Activated naive CD4-positive, alpha-beta T cell treated with anti-CD3 and anti-CD28 coated beads, Interleukin-2, amount 50 U/mL, for 16 hours (primary cell): ENCODE data around the gene KMO.

Experiments
- DNase-seq: peaks from one replicate; pipeline ENCODE4 v3.0.0-alpha.2; 2020

Gene KMO

DNA sequence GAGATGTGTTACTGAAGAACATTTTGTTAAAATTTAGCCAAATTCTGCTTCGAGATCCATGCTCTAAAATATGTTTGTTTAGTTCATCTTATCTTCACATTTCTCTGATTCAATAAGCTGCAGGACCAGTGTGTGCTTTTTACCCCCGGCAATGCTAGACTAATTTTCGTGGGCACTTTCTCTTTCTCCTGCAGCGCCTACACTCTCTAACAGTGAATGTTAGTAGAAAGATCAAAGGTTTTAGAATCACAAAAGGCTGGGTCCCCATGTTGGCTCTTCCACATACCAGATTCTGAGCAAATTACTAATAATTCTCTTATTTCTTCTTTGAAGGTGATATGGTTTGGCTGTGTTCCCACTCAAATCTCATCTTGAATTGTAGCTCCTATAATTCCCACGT, 99.5 kb downstream of the KMO start:
- no peak for DNase-seq

- no peak for DNase-seq
Observed at GRCh38 chr1:241632987-241633386, 100.8 kb downstream of the KMO start.

DNA sequence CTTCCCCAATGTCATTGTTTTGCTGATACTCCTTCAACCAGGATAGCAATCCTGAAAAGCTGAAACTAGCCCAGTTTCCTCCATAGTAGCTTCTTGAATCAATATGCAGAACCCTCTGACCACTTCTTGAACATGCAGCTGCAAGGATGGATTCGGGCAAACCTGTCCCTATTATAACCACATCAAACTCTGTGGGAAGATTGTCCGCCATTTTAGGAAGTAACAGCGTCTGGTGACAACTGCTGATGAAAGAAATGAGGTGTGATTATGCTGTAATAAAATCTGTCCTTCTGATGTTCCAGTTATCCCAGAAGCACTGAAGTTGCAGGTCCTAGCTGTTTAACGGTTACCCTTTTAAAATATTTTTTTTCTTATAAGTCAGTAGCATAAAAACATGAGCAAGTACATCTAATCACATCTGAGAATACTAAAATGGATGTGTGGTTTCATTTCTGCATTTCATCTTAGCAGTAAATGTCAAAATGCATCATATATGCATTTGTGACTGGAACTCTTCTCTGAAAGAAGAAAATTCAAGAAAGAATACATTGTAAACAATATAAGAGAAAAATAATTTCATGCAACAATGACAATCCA, 103.5 kb downstream of the KMO start:
- no peak for DNase-seq

GRCh38 chr1:241636291-241636690, 104.1 kb downstream of the KMO start:
- DNase-seq: no peak

DNA sequence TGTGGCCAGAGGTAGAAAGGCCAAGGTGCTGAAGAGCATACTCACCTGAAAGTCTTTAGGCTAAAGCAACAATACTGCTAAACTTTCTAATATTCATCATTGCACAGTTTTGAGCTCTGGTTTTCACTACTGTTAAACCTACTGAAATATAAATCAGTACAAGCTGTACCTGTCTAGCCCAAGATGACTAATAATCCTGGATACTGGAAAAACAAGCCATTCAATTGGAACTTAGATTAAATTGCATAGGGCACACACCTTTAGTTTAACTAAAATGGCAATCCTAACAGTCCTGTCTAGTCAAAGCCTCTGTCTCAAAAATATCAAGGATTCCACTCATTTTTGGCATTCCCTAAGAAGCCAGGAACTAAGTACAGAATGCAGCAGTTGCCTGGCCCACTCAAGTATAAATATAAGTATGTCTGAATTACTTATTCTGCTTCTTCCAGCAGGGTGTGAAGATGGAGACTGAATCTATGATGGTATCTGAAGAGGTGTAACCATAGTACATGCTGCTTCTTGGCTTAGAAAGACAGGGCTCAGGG, 104.9 kb downstream of the KMO start:
- no peak for DNase-seq

- DNase-seq: no peak
Observed at GRCh38 chr1:241637604-241638003, 105.4 kb downstream of the KMO start.

DNA sequence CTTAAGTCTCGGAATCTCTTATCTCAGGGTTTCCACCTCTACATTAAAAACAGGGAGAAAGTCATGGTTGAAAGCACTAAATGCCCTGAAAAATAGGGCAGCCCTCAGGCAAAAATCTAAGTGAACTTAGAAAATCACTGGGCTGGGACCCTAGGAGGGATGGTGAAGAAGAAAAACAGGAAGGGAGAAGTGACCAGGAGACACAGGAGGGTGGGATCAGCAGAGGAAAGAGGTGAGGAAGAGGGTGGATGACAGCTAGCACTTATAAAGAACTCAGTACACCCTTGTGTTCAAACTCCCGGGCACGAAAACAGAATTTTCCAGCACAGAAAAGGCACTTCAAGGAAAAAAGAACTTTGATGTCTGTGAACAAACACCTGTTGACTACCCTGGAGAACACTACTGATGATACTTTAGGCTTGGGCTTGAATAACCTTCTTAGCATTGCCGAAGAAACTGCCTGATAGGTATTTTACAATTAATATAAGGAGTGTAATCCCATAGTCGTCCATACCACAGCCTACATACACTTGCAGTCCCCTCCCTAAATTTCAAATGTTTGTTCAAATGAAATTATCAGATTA, 106.0 kb downstream of the KMO start:
- no peak for DNase-seq

DNA sequence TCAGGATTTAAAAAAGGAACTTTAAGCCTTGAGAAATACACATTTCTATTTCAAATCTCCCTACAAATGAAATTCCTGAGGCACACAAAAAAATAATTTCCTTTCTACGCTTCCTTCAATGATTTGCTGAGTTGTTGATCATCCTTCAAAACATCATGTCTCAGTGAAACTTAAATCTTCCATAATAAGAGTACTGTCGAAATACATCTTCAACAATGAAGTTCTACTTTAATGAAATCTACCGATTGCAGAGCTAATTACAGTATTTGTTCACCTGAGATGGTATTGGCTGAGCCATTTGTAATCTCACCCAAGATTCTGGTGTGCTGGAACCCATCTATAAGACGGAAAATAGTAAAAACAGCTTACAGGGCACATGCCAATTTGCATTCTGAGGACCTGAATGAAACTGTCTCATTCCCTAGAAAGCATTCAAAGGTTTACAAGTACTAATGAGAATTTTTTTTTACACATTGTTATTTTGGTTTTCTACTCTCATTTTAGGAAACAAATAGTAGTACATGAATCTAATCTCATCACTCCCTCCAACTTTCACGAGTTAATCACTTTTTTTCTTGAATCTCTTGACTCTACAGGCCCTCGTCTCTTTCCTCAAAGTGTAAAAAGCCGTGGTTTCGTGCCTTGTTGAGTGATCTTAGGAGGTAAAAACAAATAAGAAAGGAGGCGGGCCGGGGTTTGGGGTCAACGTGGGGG, 106.9 kb downstream of the KMO start:
- no peak for DNase-seq

DNA sequence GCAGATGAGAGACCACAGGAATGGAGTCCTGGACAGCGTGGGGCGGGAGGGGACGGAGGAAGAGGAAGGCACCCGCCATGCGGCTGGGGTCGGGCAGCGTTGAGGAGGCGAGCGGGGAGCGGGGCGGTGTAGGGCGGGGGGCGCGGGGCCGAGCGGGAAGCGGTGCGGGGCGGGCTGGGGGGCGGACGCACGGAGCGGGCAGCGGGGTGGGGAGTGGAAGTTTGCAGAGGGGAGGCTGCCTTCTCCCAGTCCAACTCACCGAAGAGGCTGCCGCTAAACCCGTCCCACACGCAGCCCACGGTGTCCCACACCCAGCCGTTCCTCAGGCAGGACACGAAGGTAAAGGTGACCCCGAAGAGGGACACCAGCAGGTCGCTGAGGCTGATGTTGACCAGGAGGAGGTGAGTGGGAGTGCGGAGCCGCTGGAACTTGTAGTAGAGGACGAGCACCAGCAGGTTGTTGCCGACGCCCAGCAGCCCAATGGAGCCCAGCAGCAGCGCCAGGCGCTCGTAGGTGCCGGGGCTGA, 107.5 kb downstream of the KMO start:
- DNase-seq: peak; percentile 29

- peak; percentile 89 for DNase-seq
Observed at GRCh38 chr1:241640149-241640866, 108.1 kb downstream of the KMO start, which contains the start of the genes CHML and OPN3. CHML (minus strand) TSS chr1:241640369; CDS start chr1:241635766, 4,603 bp downstream. OPN3 (minus strand) TSS chr1:241640369; CDS start chr1:241640254, 115 bp downstream.

- no peak for DNase-seq
Observed at GRCh38 chr1:241640867-241641622, 108.9 kb downstream of the KMO start.

- DNase-seq: no peak
Observed at GRCh38 chr1:241641773-241642592, 109.8 kb downstream of the KMO start.

DNA sequence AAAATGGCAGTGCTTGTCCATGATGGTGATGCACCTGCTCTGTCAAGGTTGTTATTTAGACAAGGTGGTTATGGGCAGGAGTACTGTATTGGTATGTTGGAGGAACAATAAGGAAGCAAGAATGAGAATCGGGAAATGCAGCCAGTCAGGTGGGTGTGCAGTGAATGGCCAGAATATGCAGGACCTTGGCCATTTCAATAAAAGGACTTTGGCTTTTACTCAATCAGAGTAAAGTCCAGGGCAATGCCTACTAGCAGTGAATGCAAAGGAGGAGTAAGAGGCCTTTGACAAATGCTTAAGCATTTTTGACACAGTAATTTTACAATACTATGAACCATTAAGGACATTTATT, 110.4 kb downstream of the KMO start:
- DNase-seq: no peak

DNA sequence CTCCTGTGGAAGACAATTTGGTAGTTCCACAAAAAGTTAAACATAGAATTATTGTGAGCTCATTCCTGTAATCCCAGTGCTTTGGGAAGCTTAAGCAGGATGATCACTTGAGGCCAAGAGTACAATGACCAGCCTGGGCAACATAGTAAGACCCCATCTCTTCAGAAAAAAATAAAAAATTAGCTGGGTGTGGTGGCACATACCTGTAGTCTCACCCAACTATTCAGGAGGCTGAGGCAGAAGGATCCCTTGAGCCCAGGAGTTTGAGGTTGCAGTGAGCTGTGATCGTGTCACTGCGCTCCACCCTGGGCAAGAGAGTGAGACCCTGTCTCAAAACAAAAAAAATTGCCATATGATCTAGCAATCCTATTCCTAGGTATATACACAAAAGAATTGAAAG, 112.1 kb downstream of the KMO start:
- no peak for DNase-seq

DNA sequence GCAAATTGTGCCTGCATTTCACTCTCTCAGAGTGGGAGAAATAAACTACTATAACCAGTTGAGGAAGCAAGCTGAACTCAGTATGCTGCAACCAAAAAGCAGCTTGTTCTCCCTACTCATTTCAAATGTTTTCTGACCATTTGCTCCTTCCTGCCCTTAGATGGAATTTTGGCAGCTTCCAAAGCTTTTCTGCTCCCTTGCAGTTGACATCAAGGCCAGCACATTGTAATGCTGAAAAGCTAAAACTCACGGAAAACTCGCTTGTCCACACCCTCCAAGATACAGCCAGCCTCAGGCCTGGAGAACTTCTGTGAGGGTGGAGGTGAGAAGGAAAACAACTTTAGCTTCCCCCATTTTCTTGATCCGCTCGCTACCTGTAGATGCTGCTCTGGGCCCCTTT, 113.0 kb downstream of the KMO start:
- DNase-seq: no peak
